GM08714 (cell line): Measurements from ENCODE around the gene PAK1.
"Not testable (repeated sequence)": the region's sequence is repeated elsewhere in the genome, so short reads cannot be mapped to it uniquely, and the experiment has no call there.

Experiments used
- H3K4me3 ChIP-seq: fragments of 200-500 bp; sonication (Bioruptor generic); 2 replicates; pipeline ENCODE4 v1.5.1; 2014; ENCODE audit warnings: mild to moderate bottlenecking, low read length, inconsistent platforms
- ZNF274 ChIP-seq: IDR thresholded peaks from 2 replicates; pipeline ENCODE4 v1.6.1; 2012; ENCODE audit warnings: mild to moderate bottlenecking, low read depth, low read length

The PAK1 gene

GRCh38 chr11:77322506-77322905, 151.4 kb downstream of the PAK1 start:
- H3K4me3 ChIP-seq = no peak overlapping the region
- no peak for TF ChIP-seq ZNF274

- TF ChIP-seq ZNF274 = no peak
- H3K4me3 ChIP-seq = no peak overlapping the region
These were observed 153.5 kb downstream of the PAK1 start for GRCh38 chr11:77320351-77320750.

GRCh38 chr11:77318600-77318999, 155.3 kb downstream of the PAK1 start:
- no peak overlapping the region for H3K4me3 ChIP-seq
- TF ChIP-seq ZNF274 = no peak

GRCh38 chr11:77316733-77317342, 157.1 kb downstream of the PAK1 start:
- no peak for TF ChIP-seq ZNF274
- H3K4me3 ChIP-seq = no peak overlapping the region

- no peak for TF ChIP-seq ZNF274
These were observed 161.8 kb downstream of the PAK1 start for GRCh38 chr11:77312107-77312506.

GRCh38 chr11:77311701-77312100, 162.2 kb downstream of the PAK1 start:
- H3K4me3 ChIP-seq = no peak overlapping the region
- TF ChIP-seq ZNF274 = no peak

More at GRCh38 chr11:77312107-77312506, 161.8 kb downstream of the PAK1 start:
- no peak overlapping the region for H3K4me3 ChIP-seq

- no peak for TF ChIP-seq ZNF274
- no peak overlapping the region for H3K4me3 ChIP-seq
These were observed 163.2 kb downstream of the PAK1 start for GRCh38 chr11:77310721-77311120.

- TF ChIP-seq ZNF274 = no peak
- no peak overlapping the region for H3K4me3 ChIP-seq
These were observed 164.4 kb downstream of the PAK1 start for GRCh38 chr11:77309401-77310085.

- no peak overlapping the region for H3K4me3 ChIP-seq
- no peak for TF ChIP-seq ZNF274
These were observed 165.1 kb downstream of the PAK1 start for GRCh38 chr11:77308838-77309237.

GRCh38 chr11:77303328-77303727, 170.6 kb downstream of the PAK1 start:
- TF ChIP-seq ZNF274 = no peak
- no peak overlapping the region for H3K4me3 ChIP-seq

GRCh38 chr11:77302752-77303151, 171.1 kb downstream of the PAK1 start:
- no peak overlapping the region for H3K4me3 ChIP-seq
- TF ChIP-seq ZNF274 = no peak

- no peak for TF ChIP-seq ZNF274
These were observed 172.4 kb downstream of the PAK1 start, which contains the start of gene GDPD4 for GRCh38 chr11:77301510-77301909. Gene GDPD4, minus strand, starts transcription at chr11:77301686. Its CDS starts 16,549 bp downstream, at chr11:77285137.

GRCh38 chr11:77300695-77301094, 173.2 kb downstream of the PAK1 start:
- no peak overlapping the region for H3K4me3 ChIP-seq
- TF ChIP-seq ZNF274 = no peak

More at GRCh38 chr11:77301510-77301909, 172.4 kb downstream of the PAK1 start, which contains the start of gene GDPD4:
- H3K4me3 ChIP-seq = no peak within 1 kb of the TSS

GRCh38 chr11:77300028-77300427, 173.9 kb downstream of the PAK1 start:
- not testable (repeated sequence) for H3K4me3 ChIP-seq

GRCh38 chr11:77299528-77299993, 174.3 kb downstream of the PAK1 start:
- H3K4me3 ChIP-seq = no peak overlapping the region
- no peak for TF ChIP-seq ZNF274
